ENCODE data around the gene AHR. TPM values are rescaled to one million over a fixed set of nuclear protein-coding genes. Genes with fewer than 3 reads are reported as not detected.
"Not testable (repeated sequence)": the region's sequence is repeated elsewhere in the genome, so short reads cannot be mapped to it uniquely, and the experiment has no call there.

AHR gene
- total RNA-seq, 1 donor from 2014 or later: 1.7 TPM

DNA sequence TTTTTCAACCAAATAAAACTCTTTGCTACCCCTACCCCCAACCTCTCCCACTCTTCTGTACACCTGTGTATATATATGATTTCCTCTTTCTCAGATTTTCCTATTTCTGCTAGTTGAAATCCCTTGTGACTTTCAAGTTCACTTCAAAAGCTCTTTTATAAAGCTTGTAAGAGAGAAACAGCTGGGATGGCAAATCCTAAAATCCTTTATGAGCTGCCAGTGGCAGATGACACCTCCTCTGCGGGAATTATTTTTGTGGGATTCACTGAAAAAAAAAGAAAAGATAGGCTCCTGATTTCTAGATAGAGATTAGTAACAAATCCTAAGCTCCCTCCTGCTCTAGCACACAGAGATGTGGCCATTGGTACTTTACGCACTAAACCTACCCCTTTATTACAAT is 92.9 kb downstream of the AHR start:
- Mint-ChIP-seq H3K36me3 (ENCODE audit: unreplicated experiment) (peaks cover 12% of the 10 kb centered on the region), H3K9me3 (ENCODE audit: unreplicated experiment) (peaks cover 6% of the 10 kb centered on the region)
- no peak for DNase-seq

GRCh38 chr7:17392846-17393245 is 94.4 kb downstream of the AHR start:
- TF ChIP-seq CTCF (IDR thresholded peaks at IDR 0.05; ENCODE audit: partially characterized antibody, unreplicated experiment): no peak
- Mint-ChIP-seq H3K27ac (ENCODE audit: unreplicated experiment) (no peak overlapping the region), H3K27me3 (ENCODE audit: unreplicated experiment) (no peaks in the 10 kb centered on the region), H3K9me3 (ENCODE audit: unreplicated experiment) (peaks cover 6% of the 10 kb centered on the region), H3K4me3 (ENCODE audit: unreplicated experiment) (no peak overlapping the region), H3K36me3 (ENCODE audit: unreplicated experiment) (peaks cover 12% of the 10 kb centered on the region), H3K4me1 (ENCODE audit: low read depth, unreplicated experiment) (no peaks in the 10 kb centered on the region)
- DNase-seq: no peak

More for the DNA sequence above, 92.9 kb downstream of the AHR start:
- H3K4me3 Mint-ChIP-seq (ENCODE audit: unreplicated experiment): no peak overlapping the region
- H3K4me1 Mint-ChIP-seq (ENCODE audit: low read depth, unreplicated experiment): no peaks in the 10 kb centered on the region
- no peaks in the 10 kb centered on the region for H3K27me3 Mint-ChIP-seq (ENCODE audit: unreplicated experiment)
- H3K27ac Mint-ChIP-seq (ENCODE audit: unreplicated experiment): no peak overlapping the region
- TF ChIP-seq CTCF (IDR thresholded peaks at IDR 0.05; ENCODE audit: partially characterized antibody, unreplicated experiment): no peak

DNA sequence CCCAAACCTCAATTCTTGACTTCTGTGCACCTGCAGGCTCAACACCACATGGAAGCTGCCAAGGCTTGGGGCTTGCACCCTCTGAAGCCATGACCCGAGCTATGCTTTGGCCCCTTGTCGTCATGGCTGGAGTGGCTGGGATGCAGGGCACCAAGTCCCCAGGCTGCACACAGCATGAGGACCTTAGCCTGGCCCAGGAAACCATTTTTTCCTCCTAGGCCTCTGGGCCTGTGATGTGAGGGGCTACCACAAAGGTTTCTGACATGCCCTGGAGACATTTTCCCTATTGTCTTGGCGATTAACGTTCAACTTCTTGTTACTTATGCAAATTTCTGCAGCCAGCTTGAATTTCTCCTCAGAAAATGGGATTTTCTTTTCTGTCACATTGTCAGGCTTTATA is 96.1 kb downstream of the AHR start:
- not testable (repeated sequence) for H3K9me3 Mint-ChIP-seq (ENCODE audit: unreplicated experiment); DNase-seq; H3K4me1 Mint-ChIP-seq (ENCODE audit: low read depth, unreplicated experiment); H3K27ac Mint-ChIP-seq (ENCODE audit: unreplicated experiment); H3K4me3 Mint-ChIP-seq (ENCODE audit: unreplicated experiment); H3K27me3 Mint-ChIP-seq (ENCODE audit: unreplicated experiment)
- H3K36me3 Mint-ChIP-seq (ENCODE audit: unreplicated experiment): peaks cover 12% of the 10 kb centered on the region
